HepG2 (cell line): ENCODE measurements around the gene MLX.

Experiments
- POLR2A ChIP-seq, 2 experiments: IDR thresholded peaks; 2 replicates each; pipeline ENCODE4 v1.6.1; 2011; ENCODE audit warnings: low read depth in 2 of 2, low read length in 2 of 2, mild to moderate bottlenecking in 1 of 2, moderate library complexity in 1 of 2; ENCODE audit not compliant: insufficient read depth in 1 of 2
- YEATS2 ChIP-seq: sonication (generic); formaldehyde crosslinking; IDR thresholded peaks from 2 replicates; pipeline ENCODE4 v1.4.0; 2020; ENCODE audit warnings: missing genetic modification reagents, borderline replicate concordance
- TF ChIP-seq, protein P1 (sequence below): sonication (generic); formaldehyde crosslinking; IDR thresholded peaks from 2 replicates; pipeline ENCODE4 v1.4.0; 2020; ENCODE audit warnings: mild to moderate bottlenecking, low read depth, missing genetic modification reagents
- TF ChIP-seq, protein P2 (sequence below), 2 experiments: fragments of 450-650 bp in 1 of 2; sonication (generic) in 1 of 2; formaldehyde crosslinking in 1 of 2; IDR thresholded peaks; 2 replicates each; pipeline versions ENCODE4 v1.6.1 to v1.8.0; 2016 to 2022; ENCODE audit warnings: antibody characterized with exemption in 1 of 2, mild to moderate bottlenecking in 1 of 2, missing genetic modification reagents in 1 of 2

- no peak for TF ChIP-seq POLR2A (IDR thresholded peaks at IDR 0.05; ENCODE audit: insufficient read depth in 1 of 2, low read depth in 2 of 2, low read length in 2 of 2)
- TF ChIP-seq, protein P1, sequence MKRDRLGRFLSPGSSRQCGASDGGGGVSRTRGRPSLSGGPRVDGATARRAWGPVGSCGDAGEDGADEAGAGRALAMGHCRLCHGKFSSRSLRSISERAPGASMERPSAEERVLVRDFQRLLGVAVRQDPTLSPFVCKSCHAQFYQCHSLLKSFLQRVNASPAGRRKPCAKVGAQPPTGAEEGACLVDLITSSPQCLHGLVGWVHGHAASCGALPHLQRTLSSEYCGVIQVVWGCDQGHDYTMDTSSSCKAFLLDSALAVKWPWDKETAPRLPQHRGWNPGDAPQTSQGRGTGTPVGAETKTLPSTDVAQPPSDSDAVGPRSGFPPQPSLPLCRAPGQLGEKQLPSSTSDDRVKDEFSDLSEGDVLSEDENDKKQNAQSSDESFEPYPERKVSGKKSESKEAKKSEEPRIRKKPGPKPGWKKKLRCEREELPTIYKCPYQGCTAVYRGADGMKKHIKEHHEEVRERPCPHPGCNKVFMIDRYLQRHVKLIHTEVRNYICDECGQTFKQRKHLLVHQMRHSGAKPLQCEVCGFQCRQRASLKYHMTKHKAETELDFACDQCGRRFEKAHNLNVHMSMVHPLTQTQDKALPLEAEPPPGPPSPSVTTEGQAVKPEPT (CRISPR knock-in tag) = no peak
- TF ChIP-seq YEATS2 = no peak
- TF ChIP-seq, protein P2, sequence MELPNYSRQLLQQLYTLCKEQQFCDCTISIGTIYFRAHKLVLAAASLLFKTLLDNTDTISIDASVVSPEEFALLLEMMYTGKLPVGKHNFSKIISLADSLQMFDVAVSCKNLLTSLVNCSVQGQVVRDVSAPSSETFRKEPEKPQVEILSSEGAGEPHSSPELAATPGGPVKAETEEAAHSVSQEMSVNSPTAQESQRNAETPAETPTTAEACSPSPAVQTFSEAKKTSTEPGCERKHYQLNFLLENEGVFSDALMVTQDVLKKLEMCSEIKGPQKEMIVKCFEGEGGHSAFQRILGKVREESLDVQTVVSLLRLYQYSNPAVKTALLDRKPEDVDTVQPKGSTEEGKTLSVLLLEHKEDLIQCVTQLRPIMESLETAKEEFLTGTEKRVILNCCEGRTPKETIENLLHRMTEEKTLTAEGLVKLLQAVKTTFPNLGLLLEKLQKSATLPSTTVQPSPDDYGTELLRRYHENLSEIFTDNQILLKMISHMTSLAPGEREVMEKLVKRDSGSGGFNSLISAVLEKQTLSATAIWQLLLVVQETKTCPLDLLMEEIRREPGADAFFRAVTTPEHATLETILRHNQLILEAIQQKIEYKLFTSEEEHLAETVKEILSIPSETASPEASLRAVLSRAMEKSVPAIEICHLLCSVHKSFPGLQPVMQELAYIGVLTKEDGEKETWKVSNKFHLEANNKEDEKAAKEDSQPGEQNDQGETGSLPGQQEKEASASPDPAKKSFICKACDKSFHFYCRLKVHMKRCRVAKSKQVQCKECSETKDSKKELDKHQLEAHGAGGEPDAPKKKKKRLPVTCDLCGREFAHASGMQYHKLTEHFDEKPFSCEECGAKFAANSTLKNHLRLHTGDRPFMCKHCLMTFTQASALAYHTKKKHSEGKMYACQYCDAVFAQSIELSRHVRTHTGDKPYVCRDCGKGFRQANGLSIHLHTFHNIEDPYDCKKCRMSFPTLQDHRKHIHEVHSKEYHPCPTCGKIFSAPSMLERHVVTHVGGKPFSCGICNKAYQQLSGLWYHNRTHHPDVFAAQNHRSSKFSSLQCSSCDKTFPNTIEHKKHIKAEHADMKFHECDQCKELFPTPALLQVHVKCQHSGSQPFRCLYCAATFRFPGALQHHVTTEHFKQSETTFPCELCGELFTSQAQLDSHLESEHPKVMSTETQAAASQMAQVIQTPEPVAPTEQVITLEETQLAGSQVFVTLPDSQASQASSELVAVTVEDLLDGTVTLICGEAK (IDR thresholded peaks at IDR 0.05) = no peak
- TF ChIP-seq, protein P2 (CRISPR knock-in tag; IDR thresholded peaks at IDR 0.05) = no peak
Measured at GRCh38 chr17:42518046-42518754, 48.7 kb upstream of the MLX start.
